Activated CD4-positive, alpha-beta T cell treated with anti-CD3 and anti-CD28 coated beads, Interleukin-2, amount 10 ng/mL, durations not matched to agents 7 days and 5 days (primary cell): ENCODE data around the gene SLC7A10. TPM values are rescaled to one million over a fixed set of nuclear protein-coding genes. Genes with fewer than 3 reads are reported as not detected.
A peak's percentile ranks its signal among the peaks of the same experiment; 100 is the strongest.

Experiments
- CTCF ChIA-PET: fragments of 350-600 bp; sonication (Branson Sonifier 250); formaldehyde crosslinking; loops from one replicate; lab custom pipeline; 2021; ENCODE audit warnings: antibody characterized with exemption; lab: Charles Lee
- POLR2A ChIA-PET: fragments of 350-600 bp; sonication (Branson Sonifier 250); formaldehyde crosslinking; loops from one replicate; lab custom pipeline; 2021; ENCODE audit warnings: antibody characterized with exemption; lab: Charles Lee
- DNase-seq: peaks from one replicate; pipeline ENCODE4 v3.0.0-alpha.2; 2020
- H3K27ac Mint-ChIP-seq: one replicate; pipeline ENCODE4 v1.8.0; 2021; ENCODE audit warnings: mild to moderate bottlenecking, moderate library complexity, mixed read lengths
- H3K27me3 Mint-ChIP-seq: one replicate; pipeline ENCODE4 v1.8.0; 2021; ENCODE audit warnings: mixed read lengths
- H3K36me3 Mint-ChIP-seq: one replicate; pipeline ENCODE4 v1.8.0; 2021; ENCODE audit warnings: low read depth, mixed read lengths
- H3K4me1 Mint-ChIP-seq: one replicate; pipeline ENCODE4 v1.8.0; 2021; ENCODE audit warnings: mixed read lengths
- H3K4me3 Mint-ChIP-seq: one replicate; pipeline ENCODE4 v1.8.0; 2021; ENCODE audit warnings: mild to moderate bottlenecking, moderate library complexity, mixed read lengths
- H3K9me3 Mint-ChIP-seq: one replicate; pipeline ENCODE4 v1.8.0; 2021; ENCODE audit warnings: mixed read lengths
- total RNA-seq, 2 experiments: library from RNA; stranded (reverse); gene quantifications; one replicate each; pipeline ENCODE4 v1.2.3, GENCODE V29; 2021

Gene SLC7A10
- total RNA-seq, 2 experiments from 2014 or later = not detected

- CTCF ChIA-PET = interaction anchor here (0.5 to 1.3 kb wide), 2 partner anchors 73 to 166 kb away, joined by 3 to 4 read pairs; no protein-coding TSS in a partner anchor
- no peaks in the 10 kb centered on the region for H3K36me3 Mint-ChIP-seq
Observed at GRCh38 chr19:33240181-33240771, 14.6 kb upstream of the SLC7A10 start.

GRCh38 chr19:33239223-33239975, 13.7 kb upstream of the SLC7A10 start:
- Mint-ChIP-seq H3K9me3 (no peaks in the 10 kb centered on the region), H3K27me3 (no peaks in the 10 kb centered on the region), H3K27ac (no peak overlapping the region), H3K36me3 (no peaks in the 10 kb centered on the region), H3K4me3 (no peak overlapping the region), H3K4me1 (peaks cover 6% of the 10 kb centered on the region)
- DNase-seq = no peak
- ChIA-PET POLR2A (no interaction called here), CTCF (interaction anchor here (0.5 to 1.3 kb wide), 2 partner anchors 73 to 167 kb away, joined by 3 to 4 read pairs; no protein-coding TSS in a partner anchor)

More at GRCh38 chr19:33240181-33240771, 14.6 kb upstream of the SLC7A10 start:
- Mint-ChIP-seq H3K4me3 (no peak overlapping the region), H3K27ac (no peak overlapping the region), H3K9me3 (no peaks in the 10 kb centered on the region), H3K4me1 (peaks cover 3% of the 10 kb centered on the region), H3K27me3 (no peaks in the 10 kb centered on the region)
- POLR2A ChIA-PET = interaction anchor here (0.7 kb wide), 1 partner anchor 28 kb away, joined by 7 read pairs; no protein-coding TSS in a partner anchor
- no peak for DNase-seq

- H3K27me3 Mint-ChIP-seq = no peaks in the 10 kb centered on the region
- ChIA-PET POLR2A (no interaction called here), CTCF (interaction anchor here (1.3 kb wide), 1 partner anchor 168 kb away, joined by 4 read pairs; no protein-coding TSS in a partner anchor)
- no peak for DNase-seq
- no peak overlapping the region for H3K4me3 Mint-ChIP-seq
- H3K36me3 Mint-ChIP-seq = no peaks in the 10 kb centered on the region
- H3K9me3 Mint-ChIP-seq = no peaks in the 10 kb centered on the region
- peaks cover 6% of the 10 kb centered on the region for H3K4me1 Mint-ChIP-seq
- no peak overlapping the region for H3K27ac Mint-ChIP-seq
Observed at GRCh38 chr19:33238481-33239149, 13.0 kb upstream of the SLC7A10 start.

GRCh38 chr19:33236696-33237390, 11.2 kb upstream of the SLC7A10 start:
- no peak overlapping the region for H3K4me3 Mint-ChIP-seq
- no peaks in the 10 kb centered on the region for H3K9me3 Mint-ChIP-seq
- CTCF ChIA-PET = interaction anchor here (1.0 kb wide), 1 partner anchor 170 kb away, joined by 6 read pairs; no protein-coding TSS in a partner anchor
- no peaks in the 10 kb centered on the region for H3K36me3 Mint-ChIP-seq
- H3K4me1 Mint-ChIP-seq = peaks cover 6% of the 10 kb centered on the region
- POLR2A ChIA-PET = no interaction called here
- no peak overlapping the region for H3K27ac Mint-ChIP-seq
- H3K27me3 Mint-ChIP-seq = no peaks in the 10 kb centered on the region
- DNase-seq = no peak

- no peaks in the 10 kb centered on the region for H3K9me3 Mint-ChIP-seq
- no peak overlapping the region for H3K4me3 Mint-ChIP-seq
- no peak overlapping the region for H3K27ac Mint-ChIP-seq
- POLR2A ChIA-PET = no interaction called here
- peaks cover 6% of the 10 kb centered on the region for H3K4me1 Mint-ChIP-seq
- H3K27me3 Mint-ChIP-seq = peaks cover under 1% of the 10 kb centered on the region
- H3K36me3 Mint-ChIP-seq = no peaks in the 10 kb centered on the region
- CTCF ChIA-PET = interaction anchor here (0.7 to 1.1 kb wide), 6 partner anchors 20 to 171 kb away, joined by 3 to 6 read pairs (median 4); no protein-coding TSS in a partner anchor
- DNase-seq = no peak
Observed at GRCh38 chr19:33235996-33236350, 10.3 kb upstream of the SLC7A10 start.

GRCh38 chr19:33235269-33235995, 9.8 kb upstream of the SLC7A10 start:
- DNase-seq = peak; percentile 74
- Mint-ChIP-seq H3K9me3 (no peaks in the 10 kb centered on the region), H3K27me3 (peaks cover 4% of the 10 kb centered on the region), H3K4me3 (no peak overlapping the region), H3K27ac (no peak overlapping the region), H3K36me3 (no peaks in the 10 kb centered on the region), H3K4me1 (peaks cover 6% of the 10 kb centered on the region)
- CTCF ChIA-PET = interaction anchor here (0.6 to 1.4 kb wide), 10 partner anchors 20 to 867 kb away, joined by 3 to 6 read pairs (median 4); no protein-coding TSS in a partner anchor
- POLR2A ChIA-PET = no interaction called here

- Mint-ChIP-seq H3K4me3 (no peak overlapping the region), H3K27me3 (peaks cover 4% of the 10 kb centered on the region), H3K27ac (no peak overlapping the region), H3K9me3 (no peaks in the 10 kb centered on the region), H3K36me3 (no peaks in the 10 kb centered on the region), H3K4me1 (peaks cover 6% of the 10 kb centered on the region)
- CTCF ChIA-PET = interaction anchor here (0.6 to 1.4 kb wide), 5 partner anchors 21 to 868 kb away, joined by 3 to 6 read pairs (median 4); no protein-coding TSS in a partner anchor
- DNase-seq = no peak
- POLR2A ChIA-PET = no interaction called here
Observed at GRCh38 chr19:33234736-33235135, 9.1 kb upstream of the SLC7A10 start.

GRCh38 chr19:33234092-33234491, 8.4 kb upstream of the SLC7A10 start:
- no peak for DNase-seq
- H3K27ac Mint-ChIP-seq = no peak overlapping the region
- no peak overlapping the region for H3K4me3 Mint-ChIP-seq
- CTCF ChIA-PET = interaction anchor here (0.8 kb wide), 1 partner anchor 173 kb away, joined by 3 read pairs; no protein-coding TSS in a partner anchor
- H3K36me3 Mint-ChIP-seq = no peaks in the 10 kb centered on the region
- POLR2A ChIA-PET = no interaction called here
- peaks cover 4% of the 10 kb centered on the region for H3K27me3 Mint-ChIP-seq
- no peaks in the 10 kb centered on the region for H3K9me3 Mint-ChIP-seq
- H3K4me1 Mint-ChIP-seq = peaks cover 6% of the 10 kb centered on the region

GRCh38 chr19:33233056-33233873, 7.6 kb upstream of the SLC7A10 start:
- no peak overlapping the region for H3K4me3 Mint-ChIP-seq
- H3K27me3 Mint-ChIP-seq = peaks cover 10% of the 10 kb centered on the region
- DNase-seq = no peak
- no peaks in the 10 kb centered on the region for H3K36me3 Mint-ChIP-seq
- peaks cover 6% of the 10 kb centered on the region for H3K9me3 Mint-ChIP-seq
- no peak overlapping the region for H3K27ac Mint-ChIP-seq
- H3K4me1 Mint-ChIP-seq = peaks cover 6% of the 10 kb centered on the region
- CTCF ChIA-PET = interaction anchor here (0.8 kb wide), 1 partner anchor 174 kb away, joined by 3 read pairs; no protein-coding TSS in a partner anchor
- POLR2A ChIA-PET = no interaction called here

GRCh38 chr19:33232656-33233055, 7.0 kb upstream of the SLC7A10 start:
- POLR2A ChIA-PET = no interaction called here
- H3K36me3 Mint-ChIP-seq = peaks cover 3% of the 10 kb centered on the region
- DNase-seq = no peak

GRCh38 chr19:33231511-33231910, 5.9 kb upstream of the SLC7A10 start:
- DNase-seq = no peak
- Mint-ChIP-seq H3K4me3 (no peak overlapping the region), H3K27me3 (peaks cover 23% of the 10 kb centered on the region), H3K9me3 (peaks cover 14% of the 10 kb centered on the region), H3K4me1 (peaks cover 8% of the 10 kb centered on the region), H3K36me3 (peaks cover 7% of the 10 kb centered on the region), H3K27ac (no peak overlapping the region)
- ChIA-PET POLR2A (no interaction called here), CTCF (no interaction called here)

More at GRCh38 chr19:33232656-33233055, 7.0 kb upstream of the SLC7A10 start:
- Mint-ChIP-seq H3K9me3 (peaks cover 10% of the 10 kb centered on the region), H3K4me1 (peaks cover 6% of the 10 kb centered on the region), H3K4me3 (no peak overlapping the region), H3K27ac (no peak overlapping the region), H3K27me3 (peaks cover 14% of the 10 kb centered on the region)
- CTCF ChIA-PET = no interaction called here
